ENCODE data around the gene RPL37.

GRCh38 chr5:40853632-40854192, 18.7 kb upstream of the RPL37 start:
- TF ChIP-seq, protein P1, sequence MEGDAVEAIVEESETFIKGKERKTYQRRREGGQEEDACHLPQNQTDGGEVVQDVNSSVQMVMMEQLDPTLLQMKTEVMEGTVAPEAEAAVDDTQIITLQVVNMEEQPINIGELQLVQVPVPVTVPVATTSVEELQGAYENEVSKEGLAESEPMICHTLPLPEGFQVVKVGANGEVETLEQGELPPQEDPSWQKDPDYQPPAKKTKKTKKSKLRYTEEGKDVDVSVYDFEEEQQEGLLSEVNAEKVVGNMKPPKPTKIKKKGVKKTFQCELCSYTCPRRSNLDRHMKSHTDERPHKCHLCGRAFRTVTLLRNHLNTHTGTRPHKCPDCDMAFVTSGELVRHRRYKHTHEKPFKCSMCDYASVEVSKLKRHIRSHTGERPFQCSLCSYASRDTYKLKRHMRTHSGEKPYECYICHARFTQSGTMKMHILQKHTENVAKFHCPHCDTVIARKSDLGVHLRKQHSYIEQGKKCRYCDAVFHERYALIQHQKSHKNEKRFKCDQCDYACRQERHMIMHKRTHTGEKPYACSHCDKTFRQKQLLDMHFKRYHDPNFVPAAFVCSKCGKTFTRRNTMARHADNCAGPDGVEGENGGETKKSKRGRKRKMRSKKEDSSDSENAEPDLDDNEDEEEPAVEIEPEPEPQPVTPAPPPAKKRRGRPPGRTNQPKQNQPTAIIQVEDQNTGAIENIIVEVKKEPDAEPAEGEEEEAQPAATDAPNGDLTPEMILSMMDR (IDR thresholded peaks at IDR 0.05) = no peak
- no peak for TF ChIP-seq TCF7L2 (IDR thresholded peaks at IDR 0.05; ENCODE audit: low read depth, low read length)
- TF ChIP-seq REST (IDR thresholded peaks at IDR 0.05; ENCODE audit: insufficient read depth in 1 of 2, low read depth in 2 of 2, low read length in 1 of 2) = no peak
- TF ChIP-seq POLR2AphosphoS5 (IDR thresholded peaks at IDR 0.05; ENCODE audit: low read depth, low read length) = no peak
